Erythroblast (primary cell): Measurements from ENCODE around the gene ERCC8.

Experiments
- GATA1 ChIP-seq: IDR thresholded peaks from 2 replicates; pipeline ENCODE4 v1.6.1; 2011; ENCODE audit warnings: low read depth, mild to moderate bottlenecking, control low read depth, low read length, moderate library complexity
- POLR2A ChIP-seq: IDR thresholded peaks from 2 replicates; pipeline ENCODE4 v1.6.1; 2011; ENCODE audit warnings: mild to moderate bottlenecking, low read length

- TF ChIP-seq POLR2A (peak; percentile 83), GATA1 (no peak)
These were observed at the start of gene ERCC8, which contains the start of gene NDUFAF2 for GRCh38 chr5:60944904-60945812.
